Effector memory CD4-positive, alpha-beta T cell (primary cell): ENCODE data around the gene FAM170B.

Experiments
- DNase-seq, 3 donors: peaks; one replicate each; pipeline ENCODE4 v3.0.0-alpha.2; 2020
- H3K27ac ChIP-seq: 2 replicates; pipeline ENCODE4 v1.7.0; 2013; ENCODE audit warnings: mild to moderate bottlenecking, low read length, moderate library complexity; ENCODE audit not compliant: insufficient read depth, poor library complexity, severe bottlenecking
- H3K27me3 ChIP-seq: replicated peaks from 2 replicates; pipeline ENCODE4 v1.7.0; 2013; ENCODE audit warnings: mild to moderate bottlenecking, low read length; ENCODE audit not compliant: insufficient read depth, control insufficient read depth, poor library complexity, severe bottlenecking
- H3K36me3 ChIP-seq: 2 replicates; pipeline ENCODE4 v1.7.0; 2013; ENCODE audit warnings: mild to moderate bottlenecking, low read length, moderate library complexity; ENCODE audit not compliant: control insufficient read depth, insufficient read depth
- H3K4me1 ChIP-seq: 2 replicates; pipeline ENCODE4 v1.7.0; 2013; ENCODE audit warnings: low read length, mild to moderate bottlenecking; ENCODE audit not compliant: control insufficient read depth, insufficient read depth, poor library complexity, severe bottlenecking
- H3K4me3 ChIP-seq: 2 replicates; pipeline ENCODE4 v1.7.0; 2013; ENCODE audit warnings: low read length, low read depth, mild to moderate bottlenecking; ENCODE audit not compliant: insufficient read depth, poor library complexity, severe bottlenecking
- H3K9me3 ChIP-seq: 2 replicates; pipeline ENCODE4 v1.7.0; 2013; ENCODE audit warnings: mild to moderate bottlenecking, low read length, moderate library complexity; ENCODE audit not compliant: control insufficient read depth

Gene FAM170B

GRCh38 chr10:49107111-49107886, 26.5 kb downstream of the FAM170B start:
- Histone ChIP-seq H3K27ac (no peak overlapping the region), H3K4me1 (no peaks in the 10 kb centered on the region), H3K9me3 (no peaks in the 10 kb centered on the region), H3K36me3 (no peaks in the 10 kb centered on the region), H3K27me3 (no peaks in the 10 kb centered on the region), H3K4me3 (no peak overlapping the region)
- no peak for DNase-seq

DNA sequence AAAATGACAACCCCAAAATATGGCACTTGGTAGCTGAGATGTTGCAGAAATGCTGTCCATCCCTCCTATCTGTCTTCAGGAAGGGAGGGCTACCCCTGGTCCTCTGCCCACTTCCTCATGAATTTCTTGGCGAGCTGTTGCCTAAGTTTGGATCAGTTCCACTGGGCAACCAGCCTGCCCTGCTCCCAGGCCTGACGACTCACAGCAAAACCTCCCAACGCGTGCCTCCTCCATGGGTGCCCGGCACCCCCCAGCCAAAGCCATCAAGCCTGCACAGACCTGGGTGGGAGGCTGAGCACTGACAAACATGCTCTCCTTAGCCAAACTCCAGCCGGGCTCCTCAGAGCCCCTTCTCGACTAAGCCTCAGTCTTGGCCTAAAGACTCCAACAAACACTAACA, 27.4 kb downstream of the FAM170B start:
- no peak for DNase-seq
- no peaks in the 10 kb centered on the region for H3K36me3 ChIP-seq
- no peak overlapping the region for H3K4me3 ChIP-seq
- H3K27ac ChIP-seq, result no peak overlapping the region
- H3K4me1 ChIP-seq, result no peaks in the 10 kb centered on the region
- H3K9me3 ChIP-seq, result no peaks in the 10 kb centered on the region
- no peaks in the 10 kb centered on the region for H3K27me3 ChIP-seq

DNA sequence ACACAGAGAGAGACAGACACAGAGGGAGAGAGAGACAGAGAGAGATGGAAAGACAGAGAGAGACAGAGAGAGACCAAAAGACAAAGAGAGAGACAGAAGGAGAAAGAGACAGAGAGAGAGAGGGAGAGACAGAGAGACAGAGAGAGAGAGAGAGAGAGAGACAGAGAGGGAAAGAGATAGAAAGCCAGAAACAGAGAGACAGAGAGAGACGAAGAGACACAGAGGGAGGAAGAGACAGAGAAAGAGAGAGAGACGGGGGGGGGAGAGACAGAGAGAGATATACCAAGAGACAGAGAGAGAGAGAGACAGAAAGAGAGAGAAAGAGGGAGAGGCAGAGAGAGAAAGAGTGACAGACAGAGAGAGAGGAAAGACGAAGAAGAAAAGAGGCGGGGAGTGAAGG, 28.7 kb downstream of the FAM170B start:
- Histone ChIP-seq H3K27ac (no peak overlapping the region), H3K9me3 (no peaks in the 10 kb centered on the region), H3K4me1 (no peaks in the 10 kb centered on the region), H3K36me3 (no peaks in the 10 kb centered on the region), H3K4me3 (no peak overlapping the region), H3K27me3 (no peaks in the 10 kb centered on the region)
- no peak for DNase-seq

DNA sequence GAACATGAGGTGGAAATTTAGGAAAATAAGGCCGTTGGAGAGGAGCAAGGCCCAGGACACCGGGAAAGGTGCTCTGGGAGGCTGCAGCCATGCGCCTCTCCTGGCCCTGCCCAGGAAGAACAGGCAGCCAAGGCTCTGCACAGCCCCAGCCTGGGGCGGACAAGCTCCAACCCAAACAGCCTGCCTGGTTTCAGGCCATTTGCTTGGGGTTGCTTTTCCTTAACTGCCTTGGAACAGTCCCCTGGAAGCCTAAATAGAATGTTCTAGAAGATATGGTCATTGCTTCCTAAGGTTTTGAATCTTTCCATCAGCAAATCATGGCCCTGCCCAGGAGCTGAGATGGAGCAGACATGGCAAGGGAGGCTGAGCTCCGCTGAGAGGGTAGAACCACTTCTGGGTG, 29.5 kb downstream of the FAM170B start:
- Histone ChIP-seq H3K36me3 (no peaks in the 10 kb centered on the region), H3K9me3 (no peaks in the 10 kb centered on the region), H3K27me3 (no peaks in the 10 kb centered on the region), H3K4me1 (no peaks in the 10 kb centered on the region), H3K27ac (no peak overlapping the region), H3K4me3 (no peak overlapping the region)
- DNase-seq, result no peak

GRCh38 chr10:49103761-49104160, 30.1 kb downstream of the FAM170B start:
- no peaks in the 10 kb centered on the region for H3K36me3 ChIP-seq
- H3K4me1 ChIP-seq, result no peaks in the 10 kb centered on the region
- no peak overlapping the region for H3K27ac ChIP-seq
- DNase-seq, result no peak
- no peak overlapping the region for H3K4me3 ChIP-seq
- no peaks in the 10 kb centered on the region for H3K27me3 ChIP-seq
- H3K9me3 ChIP-seq, result no peaks in the 10 kb centered on the region

DNA sequence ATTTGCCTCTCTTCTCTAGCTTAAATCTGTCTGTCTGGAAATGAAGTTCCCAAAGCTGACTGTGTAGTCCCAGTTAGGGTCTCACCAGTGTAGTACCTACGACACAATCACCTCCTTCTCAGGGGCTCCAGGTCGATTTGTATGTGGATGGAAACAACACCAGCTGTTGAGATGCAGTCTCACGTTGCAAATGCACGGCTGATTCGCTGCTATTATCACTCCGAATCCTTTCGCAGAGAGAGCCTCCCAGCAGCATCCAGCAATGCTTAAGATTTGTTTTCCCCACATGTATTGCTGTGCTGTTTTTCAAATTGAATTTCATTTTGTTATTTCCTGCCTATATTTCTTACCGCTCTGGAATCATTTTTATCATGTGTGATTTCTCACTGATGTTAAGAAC, 34.8 kb downstream of the FAM170B start:
- DNase-seq, result no peak
- Histone ChIP-seq H3K4me1 (no peaks in the 10 kb centered on the region), H3K9me3 (no peaks in the 10 kb centered on the region), H3K36me3 (no peaks in the 10 kb centered on the region), H3K4me3 (no peak overlapping the region), H3K27ac (no peak overlapping the region), H3K27me3 (no peaks in the 10 kb centered on the region)

GRCh38 chr10:49096890-49097445, 36.9 kb downstream of the FAM170B start:
- no peaks in the 10 kb centered on the region for H3K36me3 ChIP-seq
- H3K27ac ChIP-seq, result no peak overlapping the region
- no peak overlapping the region for H3K4me3 ChIP-seq
- no peak for DNase-seq
- H3K4me1 ChIP-seq, result no peaks in the 10 kb centered on the region
- H3K27me3 ChIP-seq, result no peaks in the 10 kb centered on the region
- no peaks in the 10 kb centered on the region for H3K9me3 ChIP-seq

DNA sequence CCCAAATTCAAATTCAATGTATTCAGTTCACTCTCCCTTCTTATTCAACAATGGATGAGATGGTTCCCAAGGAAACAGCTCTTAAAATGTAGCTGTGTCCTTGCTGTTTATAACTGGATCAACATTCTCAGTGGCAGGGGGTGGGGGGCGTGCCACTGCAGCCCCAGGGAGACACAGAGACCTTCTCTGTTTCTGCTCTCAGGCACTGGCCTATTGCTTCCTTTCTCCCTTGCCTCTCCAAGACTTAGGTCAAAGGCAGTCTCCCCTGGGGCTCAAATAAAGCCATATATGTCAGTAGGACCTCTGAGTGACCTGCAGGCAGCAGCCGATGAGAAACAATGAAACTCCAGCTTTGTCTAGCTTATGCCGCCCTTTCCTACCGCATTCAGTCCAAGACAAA, 39.2 kb downstream of the FAM170B start:
- Histone ChIP-seq H3K4me1 (no peaks in the 10 kb centered on the region), H3K27ac (no peak overlapping the region), H3K4me3 (no peak overlapping the region), H3K9me3 (no peaks in the 10 kb centered on the region), H3K27me3 (no peaks in the 10 kb centered on the region), H3K36me3 (no peaks in the 10 kb centered on the region)
- DNase-seq, result no peak

DNA sequence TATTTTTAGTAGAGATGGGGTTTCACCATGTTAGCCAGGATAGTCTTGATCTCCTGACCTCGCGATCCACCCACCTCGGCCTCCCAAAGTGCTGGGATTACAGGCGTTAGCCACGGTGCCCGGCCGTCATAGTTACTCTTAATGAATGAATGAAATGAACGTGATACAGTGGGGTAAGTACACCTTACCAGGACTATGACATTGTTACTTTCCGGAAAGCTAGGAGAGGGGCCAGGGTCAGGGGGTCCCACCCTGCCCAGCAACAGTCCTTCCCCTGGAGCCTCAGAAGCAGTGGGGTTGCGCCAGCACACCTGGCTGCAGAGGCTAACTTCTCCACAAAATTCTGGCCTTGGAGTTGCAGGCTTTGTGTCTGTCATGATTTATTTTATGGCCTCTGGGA, 39.9 kb downstream of the FAM170B start:
- DNase-seq, result no peak
- H3K4me3 ChIP-seq, result no peak overlapping the region
- no peaks in the 10 kb centered on the region for H3K4me1 ChIP-seq
- no peaks in the 10 kb centered on the region for H3K36me3 ChIP-seq
- H3K27me3 ChIP-seq, result no peaks in the 10 kb centered on the region
- no peak overlapping the region for H3K27ac ChIP-seq
- H3K9me3 ChIP-seq, result no peaks in the 10 kb centered on the region

DNA sequence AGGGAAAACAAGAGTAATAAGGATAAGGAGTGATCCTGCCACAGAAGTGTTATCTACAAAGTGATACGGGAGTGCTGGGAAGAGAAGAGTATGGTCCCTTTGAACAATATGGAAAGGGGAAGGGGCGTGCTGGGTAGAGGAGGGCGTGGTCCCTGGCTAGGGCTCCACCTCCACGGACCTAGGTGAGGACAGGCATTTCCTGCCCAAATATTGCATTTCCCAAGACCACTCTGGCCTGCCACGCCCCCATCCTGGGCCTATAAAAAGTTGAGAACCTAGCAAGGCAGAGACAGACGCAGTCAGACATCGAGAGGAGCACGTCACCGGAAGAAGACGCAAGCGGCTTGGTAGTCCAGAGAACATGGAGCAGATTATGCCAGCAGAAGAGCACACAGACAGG, 41.3 kb downstream of the FAM170B start:
- DNase-seq, result no peak
- Histone ChIP-seq H3K4me1 (no peaks in the 10 kb centered on the region), H3K4me3 (no peak overlapping the region), H3K27me3 (no peaks in the 10 kb centered on the region), H3K36me3 (no peaks in the 10 kb centered on the region), H3K27ac (no peak overlapping the region), H3K9me3 (no peaks in the 10 kb centered on the region)
